OCI-LY3 (cell line): ENCODE results near the gene L3MBTL4.

Source experiments
- CTCF ChIP-seq: fragments of 200-600, 300-600 bp; sonication (generic); IDR thresholded peaks from 2 replicates; pipeline ENCODE4 v1.5.1; 2014; ENCODE audit warnings: antibody characterized with exemption, low read length, low read depth
- EZH2phosphoT487 ChIP-seq: fragments of 200-600 bp; shearing (Covaris generic); IDR thresholded peaks from 2 replicates; pipeline ENCODE4 v1.6.1; 2018; ENCODE audit warnings: antibody characterized with exemption, mixed run types, low read depth

GRCh38 chr18:6401687-6402086, 13.0 kb downstream of the L3MBTL4 start:
- TF ChIP-seq CTCF (no peak), EZH2phosphoT487 (no peak)
